HepG2 (cell line): ENCODE data around the gene PROKR1. TPM values are rescaled to one million over a fixed set of nuclear protein-coding genes. Genes with fewer than 3 reads are reported as not detected.

ENCODE experiments used
- ATAC-seq: fragments of 200-7000 bp; cut with Tn5 transposase; 3 replicates; pipeline ENCODE4 v1.9.1; 2020; ENCODE audit warnings: mild to moderate bottlenecking, moderate library complexity
- BruUV-seq: library from RNA; stranded (reverse); fragments of 400-500 nt; replicated peaks from 2 replicates; lab custom pipeline; 2021; lab: Mats Ljungman, UMichigan
- CTCF ChIA-PET: fragments of 300-600 bp; formaldehyde crosslinking; extraction: SDS; loops from one replicate; lab custom pipeline; 2021; ENCODE audit warnings: low total read pairs, inconsistent platforms, low intra/inter-chr PET ratio; lab: Yijun Ruan, JAX
- POLR2A ChIA-PET: fragments of 350-600 bp; sonication (Branson Sonifier 250); formaldehyde crosslinking; loops from one replicate; lab custom pipeline; 2020; ENCODE audit warnings: antibody characterized with exemption, inconsistent platforms; lab: Yijun Ruan, JAX
- DNase-seq: peaks from one replicate; pipeline ENCODE4 v3.0.0-alpha.2; 2015; ENCODE audit warnings: low spot score
- FAIRE-seq: peaks from 3 replicates; lab custom pipeline; 2011; peaks lifted over from hg19 to GRCh38; lab: Jason Lieb, UNC
- H2AFZ ChIP-seq: one replicate; pipeline ENCODE4 v1.6.1; 2011; ENCODE audit warnings: low read length, inconsistent platforms
- H3K27ac ChIP-seq: fragments of 300-600 bp; 3 replicates; pipeline ENCODE4 v1.8.0; 2011; ENCODE audit warnings: mixed run types, mild to moderate bottlenecking, mixed read lengths, low read length, inconsistent platforms; ENCODE audit not compliant: insufficient read depth; ENCODE audit errors: extremely low read length
- H3K27me3 ChIP-seq, 2 experiments: fragments of 200-600 bp in 1 of 2; 2 replicates in 1 of 2; 3 replicates in 1 of 2; pipeline versions ENCODE4 v1.6.0 to v1.8.0; 2011; ENCODE audit warnings: low read length in 2 of 2, mild to moderate bottlenecking in 2 of 2, moderate library complexity in 2 of 2, inconsistent platforms in 1 of 2; ENCODE audit not compliant: insufficient read depth in 2 of 2, control insufficient read depth in 1 of 2
- H3K36me3 ChIP-seq, 2 experiments: fragments of 200-600 bp in 1 of 2; replicated peaks in 1 of 2; 2 replicates in 1 of 2; 3 replicates in 1 of 2; pipeline versions ENCODE4 v1.5.1 to v1.8.0; 2011; ENCODE audit warnings: low read length in 2 of 2, inconsistent platforms in 1 of 2; ENCODE audit not compliant: insufficient read depth in 2 of 2, control insufficient read depth in 1 of 2
- H3K4me1 ChIP-seq: 2 replicates; pipeline ENCODE4 v1.5.1; 2012; ENCODE audit warnings: low read length, inconsistent platforms; ENCODE audit not compliant: insufficient read depth
- H3K4me2 ChIP-seq: 2 replicates; pipeline ENCODE4 v1.6.0; 2011; ENCODE audit warnings: low read depth, low read length, inconsistent platforms
- H3K4me3 ChIP-seq, 3 experiments: fragments of 200-600 bp in 1 of 3; sonication (generic), shearing (Covaris generic) in 1 of 3; replicated peaks in 1 of 3; 2 replicates each; pipeline ENCODE4 v1.5.1; 2011 to 2016; ENCODE audit warnings: low read length in 3 of 3, inconsistent platforms in 2 of 3, low read depth in 2 of 3, mild to moderate bottlenecking in 2 of 3, control low read depth in 1 of 3, mixed read lengths in 1 of 3; ENCODE audit not compliant: insufficient read depth in 1 of 3
- H3K79me2 ChIP-seq: one replicate; pipeline ENCODE4 v1.6.1; 2011; ENCODE audit warnings: low read length, inconsistent platforms; ENCODE audit not compliant: insufficient read depth
- H3K9ac ChIP-seq: 2 replicates; pipeline ENCODE4 v1.6.0; 2011; ENCODE audit warnings: mild to moderate bottlenecking, low read depth, low read length, inconsistent platforms; ENCODE audit not compliant: insufficient read depth
- H3K9me3 ChIP-seq: 2 replicates; pipeline ENCODE4 v1.5.1; 2012; ENCODE audit warnings: mild to moderate bottlenecking, low read length
- H4K20me1 ChIP-seq: 2 replicates; pipeline ENCODE4 v1.6.0; 2011; ENCODE audit warnings: inconsistent platforms, mild to moderate bottlenecking, low read length, moderate library complexity; ENCODE audit not compliant: insufficient read depth
- CBX2 ChIP-seq, 2 experiments: fragments of 200-600 bp in 1 of 2; sonication (generic); formaldehyde crosslinking in 1 of 2; IDR thresholded peaks; 2 replicates each; pipeline versions ENCODE4 v1.7.0 to v1.8.1; 2018 to 2022; ENCODE audit warnings: low read depth in 2 of 2, low read length in 1 of 2, mild to moderate bottlenecking in 1 of 2, missing genetic modification reagents in 1 of 2
- CCAR2 ChIP-seq: fragments of 200-400 bp; formaldehyde crosslinking; optimal IDR thresholded peaks from 2 replicates; pipeline ENCODE3; 2018; ENCODE audit warnings: low read depth, mild to moderate bottlenecking, low read length, moderate library complexity
- DMTF1 ChIP-seq: sonication (generic); formaldehyde crosslinking; IDR thresholded peaks from 2 replicates; pipeline ENCODE4 v1.4.0; 2020; ENCODE audit warnings: mild to moderate bottlenecking, missing genetic modification reagents
- JUND ChIP-seq: sonication (generic); formaldehyde crosslinking; IDR thresholded peaks from 2 replicates; pipeline ENCODE4 v1.8.0; 2022; ENCODE audit warnings: mild to moderate bottlenecking, missing genetic modification reagents
- KDM6A ChIP-seq: IDR thresholded peaks from 2 replicates; pipeline ENCODE4 v1.6.1; 2016; ENCODE audit warnings: low read depth
- LRRFIP1 ChIP-seq: sonication (generic); formaldehyde crosslinking; conservative IDR thresholded peaks from 2 replicates; pipeline ENCODE4 v1.4.0; 2020; ENCODE audit warnings: missing genetic modification reagents
- TEAD3 ChIP-seq: optimal IDR thresholded peaks from 2 replicates; pipeline ENCODE3; 2016; ENCODE audit warnings: borderline replicate concordance
- ZNF562 ChIP-seq: sonication (generic); formaldehyde crosslinking; IDR thresholded peaks from 2 replicates; pipeline ENCODE4 v1.8.0; 2022; ENCODE audit warnings: missing genetic modification reagents, borderline replicate concordance
- ZNF678 ChIP-seq: sonication (generic); formaldehyde crosslinking; IDR thresholded peaks from 2 replicates; pipeline ENCODE4 v1.4.0; 2020; ENCODE audit warnings: mild to moderate bottlenecking, missing genetic modification reagents
- ZNF770 ChIP-seq: sonication (generic); formaldehyde crosslinking; IDR thresholded peaks from 2 replicates; pipeline ENCODE4 v1.5.0; 2020; ENCODE audit warnings: mild to moderate bottlenecking, missing genetic modification reagents
- WGBS: methylation state at CpG from one replicate; pipeline ENCODE4 v1.1.6; 2017; ENCODE audit warnings: low lambda C conversion rate; 5-methylcytosine and 5-hydroxymethylcytosine counted together
- in situ Hi-C: cut with HindIII; loops from 2 replicates; pipeline ENCODE4 v1.10.0; 2017; ENCODE audit warnings: low pct_unique_long_range_greater_than_20kb; ENCODE audit not compliant: extremely low pct_ligation_motif_present
- intact Hi-C: fragments of 100-400 bp; cut with micrococcal nuclease; formaldehyde crosslinking; loops from one replicate; pipeline ENCODE4 v1.10.0; 2022; ENCODE audit not compliant: unreplicated experiment
- polyA plus RNA-seq, 8 experiments: library from polyadenylated mRNA; depleted of rRNA in 3 of 8; stranded (reverse) in 7 of 8; unstranded in 1 of 8; fragments of >200 nt; fragmentation: Illumina TruSeq in 4 of 8; extraction: Trizol in 4 of 8; gene quantifications; 2 replicates each; pipeline versions ENCODE4 v1.2.1 to v1.2.3, GENCODE V29; 2011 to 2016; ENCODE audit warnings: low read depth in 4 of 8, missing spikeins in 1 of 8, mixed read lengths in 1 of 8; ENCODE audit not compliant: insufficient read depth in 1 of 8
- total RNA-seq, 5 experiments: library from RNA; depleted of rRNA; stranded (reverse); fragments of >200 nt; fragmentation: Illumina TruSeq; extraction: Trizol; gene quantifications; 2 replicates each; pipeline ENCODE4 v1.2.3, GENCODE V29; 2016; ENCODE audit warnings: low read depth in 1 of 5

PROKR1 gene
- total and polyA plus RNA-seq, 2 of the 13 experiments (the other 11 are each of a cell fraction or from before 2014, with no cell fraction given) = not detected

DNA sequence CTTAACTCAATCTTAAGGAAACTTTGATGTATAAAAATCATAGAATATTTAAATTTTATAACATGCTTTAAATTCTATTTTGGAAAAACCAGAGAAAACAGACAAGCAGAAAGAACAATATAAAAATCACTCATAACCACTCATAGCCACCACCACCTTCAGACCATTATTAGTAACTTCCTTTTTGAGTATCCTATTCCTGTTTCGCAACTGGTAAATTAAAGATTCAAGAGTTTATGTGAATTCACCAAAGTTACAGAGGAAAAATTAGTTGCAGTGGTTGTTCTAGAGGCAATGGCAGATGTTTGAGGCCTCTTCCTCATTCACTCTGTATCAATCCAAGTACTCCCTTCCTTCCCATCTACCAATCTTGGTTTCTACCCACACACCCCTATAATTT lies 49.3 kb upstream of the PROKR1 start:
- Histone ChIP-seq H3K9ac (no peak overlapping the region), H3K4me1 (peaks cover 13% of the 10 kb centered on the region), H3K4me2 (no peak overlapping the region), H3K4me3 (no peak overlapping the region), H3K9me3 (no peaks in the 10 kb centered on the region), H4K20me1 (no peaks in the 10 kb centered on the region), H3K36me3 (no peaks in the 10 kb centered on the region), H3K27me3 (peaks cover 0 to 2% of the 10 kb centered on the region in 2 experiments; a peak in 1 of 5 replicates), H2AFZ (no peak overlapping the region), H3K27ac (no peak overlapping the region), H3K79me2 (no peaks in the 10 kb centered on the region)
- no TSS peak for BruUV-seq
- 81% methylated on average over 1 of the region's 1 CpG for WGBS
- CTCF ChIA-PET = interaction anchor here (1.7 to 2.1 kb wide), 2 partner anchors 106 to 131 kb away, joined by 12 to 14 read pairs; no protein-coding TSS in a partner anchor
- no peak for DNase-seq
- POLR2A ChIA-PET = interaction anchor here (1.1 to 1.3 kb wide), 2 partner anchors 127 to 342 kb away, joined by 3 to 4 read pairs; partner anchors contain the start of genes APLF, FBXO48 and PPP3R1
- intact Hi-C loops (no loop called here), in situ Hi-C loops (loop anchor here (5.0 kb wide), 1 partner anchor 102 kb away; no protein-coding TSS in a partner anchor)
- no peak for ATAC-seq
- no peak for FAIRE-seq
- TF ChIP-seq JUND (CRISPR knock-in tag) (no peak), ZNF562 (no peak), ZNF678 (CRISPR knock-in tag) (no peak), CCAR2 (no peak), ZNF770 (CRISPR knock-in tag) (no peak), KDM6A (CRISPR knock-in tag) (no peak), LRRFIP1 (CRISPR knock-in tag) (no peak), TEAD3 (CRISPR knock-in tag) (no peak), DMTF1 (CRISPR knock-in tag) (no peak), CBX2 (IDR thresholded peaks at IDR 0.05; ENCODE audit: low read depth, low read length) (no peak), CBX2 (CRISPR knock-in tag; IDR thresholded peaks at IDR 0.05; ENCODE audit: low read depth) (no peak)
